Memory B cell (primary cell): ENCODE measurements around the gene TFEB.

Source experiments
- ATAC-seq: fragments of 150-1000 bp; cut with Tn5 transposase; 2 replicates; pipeline ENCODE4 v1.10.0; 2021; ENCODE audit warnings: low read depth, mild to moderate bottlenecking, moderate library complexity
- DNase-seq, 2 donors: peaks; one replicate each; pipeline ENCODE4 v3.0.0; 2022; ENCODE audit warnings: low spot score in 2 of 2
- H3K27ac Mint-ChIP-seq: one replicate; pipeline ENCODE4 v1.8.0; 2022; ENCODE audit warnings: mild to moderate bottlenecking, moderate library complexity, mixed read lengths
- H3K27me3 Mint-ChIP-seq: one replicate; pipeline ENCODE4 v1.8.0; 2022; ENCODE audit warnings: mixed read lengths
- H3K36me3 Mint-ChIP-seq: one replicate; pipeline ENCODE4 v1.8.0; 2022; ENCODE audit warnings: mild to moderate bottlenecking, mixed read lengths
- H3K4me1 Mint-ChIP-seq: one replicate; pipeline ENCODE4 v1.8.0; 2022; ENCODE audit warnings: mixed read lengths
- H3K4me3 Mint-ChIP-seq: one replicate; pipeline ENCODE4 v1.8.0; 2022; ENCODE audit warnings: mild to moderate bottlenecking, moderate library complexity, mixed read lengths
- H3K9me3 Mint-ChIP-seq: one replicate; pipeline ENCODE4 v1.8.0; 2022; ENCODE audit warnings: mixed read lengths

Gene TFEB

GRCh38 chr6:41684311-41685180 lies 50.9 kb downstream of the TFEB start:
- peaks cover 16% of the 10 kb centered on the region for H3K36me3 Mint-ChIP-seq
- H3K4me3 Mint-ChIP-seq = no peak overlapping the region
- no peaks in the 10 kb centered on the region for H3K9me3 Mint-ChIP-seq
- H3K27ac Mint-ChIP-seq = no peak overlapping the region
- H3K27me3 Mint-ChIP-seq = no peaks in the 10 kb centered on the region
- DNase-seq (no peak), ATAC-seq (no peak)
- peaks cover 16% of the 10 kb centered on the region for H3K4me1 Mint-ChIP-seq

DNA sequence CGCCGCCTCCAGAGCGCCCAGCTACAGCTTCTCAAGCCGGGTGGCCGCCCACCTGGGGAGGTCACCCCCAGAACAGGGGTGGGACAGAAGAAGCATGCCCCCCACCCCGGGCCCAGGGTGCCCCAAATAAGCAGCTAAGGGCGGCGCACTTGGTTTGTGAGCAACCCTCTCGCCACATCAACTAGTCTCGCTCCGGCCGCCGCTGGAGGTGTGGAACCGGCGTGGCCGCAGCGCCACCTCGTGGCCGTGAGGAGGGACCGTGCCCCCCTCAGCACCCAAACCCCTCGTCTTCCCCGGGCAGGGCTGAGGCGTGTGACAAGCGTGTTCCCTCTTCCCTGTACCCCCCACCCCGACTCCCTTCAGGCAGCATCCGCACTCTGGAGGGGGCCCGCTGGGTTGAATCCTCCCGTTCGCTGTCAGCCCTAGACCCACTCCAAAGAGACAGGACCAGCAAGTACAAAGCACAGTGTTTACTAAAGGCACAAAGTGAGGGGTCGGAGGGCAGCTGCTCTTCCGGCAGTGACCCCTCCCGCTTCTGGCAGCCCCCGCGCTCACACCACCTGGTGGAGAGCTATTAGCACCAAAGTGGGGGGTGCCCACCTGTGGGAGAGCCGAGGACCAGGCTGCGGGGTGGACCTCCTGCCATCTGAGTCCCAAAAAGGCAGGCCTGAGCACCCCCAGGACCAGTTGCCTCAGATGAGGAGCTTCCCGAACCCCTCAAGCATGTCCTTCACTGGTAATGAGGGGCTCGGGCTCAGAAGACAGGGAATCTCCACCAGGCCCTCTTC lies 51.7 kb downstream of the TFEB start:
- peaks cover 13% of the 10 kb centered on the region for H3K4me1 Mint-ChIP-seq
- peak; percentile 74 to 88 for DNase-seq
- peak; percentile 90 for ATAC-seq
- peaks cover 12% of the 10 kb centered on the region for H3K36me3 Mint-ChIP-seq
- peak overlapping the region; percentile 78 for H3K4me3 Mint-ChIP-seq
- H3K27ac Mint-ChIP-seq = no peak overlapping the region
- H3K27me3 Mint-ChIP-seq = no peaks in the 10 kb centered on the region
- H3K9me3 Mint-ChIP-seq = no peaks in the 10 kb centered on the region

- H3K36me3 Mint-ChIP-seq = peaks cover 10% of the 10 kb centered on the region
- peak overlapping the region; percentile 78 for H3K4me3 Mint-ChIP-seq
- no peaks in the 10 kb centered on the region for H3K27me3 Mint-ChIP-seq
- ATAC-seq (peak; percentile 2), DNase-seq (no peak)
- H3K9me3 Mint-ChIP-seq = no peaks in the 10 kb centered on the region
- H3K4me1 Mint-ChIP-seq = peaks cover 13% of the 10 kb centered on the region
- H3K27ac Mint-ChIP-seq = no peak overlapping the region
Measured at GRCh38 chr6:41683273-41683522, 52.2 kb downstream of the TFEB start.

DNA sequence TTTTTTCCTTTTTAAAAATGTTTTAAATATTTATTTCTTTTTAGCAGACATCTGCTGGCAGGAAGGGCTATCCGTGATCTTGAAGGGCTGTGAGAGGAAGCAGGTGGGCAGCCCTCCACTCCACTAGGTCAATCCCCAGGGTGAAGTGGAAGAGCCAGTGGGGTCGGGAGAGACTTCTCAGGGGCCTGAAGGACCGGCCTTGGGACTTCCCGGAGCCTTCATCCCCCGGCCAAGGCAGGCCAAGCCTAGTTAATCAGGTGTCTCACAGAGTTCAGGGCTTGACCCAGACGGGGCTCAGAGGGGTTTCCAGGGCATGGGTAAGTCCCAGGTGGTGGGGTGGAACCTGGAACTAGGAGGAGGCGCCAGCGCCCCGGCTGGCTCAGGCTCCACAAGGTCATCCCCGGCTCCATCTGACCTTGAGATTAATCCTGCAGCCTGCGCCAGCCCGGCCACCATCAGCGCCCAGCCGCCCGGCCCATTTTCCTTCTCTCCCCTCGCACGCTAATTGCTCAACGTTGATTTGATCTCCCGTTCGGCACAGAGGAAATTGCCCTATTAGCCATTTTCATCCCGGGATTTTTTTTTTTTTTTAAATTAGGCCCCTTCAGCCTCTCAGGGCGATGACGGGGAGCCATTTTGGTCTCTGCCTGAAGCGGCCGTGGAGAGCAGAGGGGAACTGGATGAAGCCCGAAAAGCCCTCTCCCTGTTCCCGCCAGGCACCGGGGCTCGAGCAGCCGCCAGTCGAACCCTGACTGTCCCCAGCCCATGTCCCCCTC lies 52.7 kb downstream of the TFEB start:
- H3K36me3 Mint-ChIP-seq = peaks cover 7% of the 10 kb centered on the region
- H3K27ac Mint-ChIP-seq = peak overlapping the region; percentile 47
- peaks cover 13% of the 10 kb centered on the region for H3K4me1 Mint-ChIP-seq
- H3K9me3 Mint-ChIP-seq = no peaks in the 10 kb centered on the region
- DNase-seq (no peak), ATAC-seq (peak; percentile 13)
- H3K27me3 Mint-ChIP-seq = no peaks in the 10 kb centered on the region
- peak overlapping the region; percentile 78 for H3K4me3 Mint-ChIP-seq

DNA sequence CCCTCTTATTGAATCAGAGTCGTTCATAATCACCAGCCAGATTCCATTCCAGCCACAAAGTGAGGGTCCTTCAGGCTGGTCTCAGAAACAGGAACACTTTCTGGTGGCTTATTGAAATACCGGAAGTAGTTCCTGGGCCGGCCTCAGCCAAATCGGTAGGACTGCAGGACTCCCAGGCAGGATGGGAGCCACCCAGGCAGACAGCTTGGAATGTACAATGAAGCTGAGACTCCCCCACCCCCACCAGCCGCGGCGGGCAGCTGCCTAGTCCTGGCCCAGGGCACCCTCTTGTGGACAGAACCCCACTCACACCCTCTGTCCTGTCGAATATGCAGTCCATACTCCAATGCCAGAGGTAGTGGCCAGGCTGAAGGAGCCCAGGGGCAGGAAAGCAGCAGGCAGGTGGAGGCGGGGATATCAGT lies 53.3 kb downstream of the TFEB start:
- Mint-ChIP-seq H3K9me3 (no peaks in the 10 kb centered on the region), H3K4me3 (peak overlapping the region; percentile 58), H3K36me3 (peaks cover 2% of the 10 kb centered on the region), H3K27me3 (peaks cover 1% of the 10 kb centered on the region), H3K27ac (peak overlapping the region; percentile 47), H3K4me1 (peaks cover 11% of the 10 kb centered on the region)
- DNase-seq (peak; percentile 63 to 71), ATAC-seq (peak; percentile 71)

- Mint-ChIP-seq H3K36me3 (no peaks in the 10 kb centered on the region), H3K27me3 (peaks cover 9% of the 10 kb centered on the region), H3K4me1 (peaks cover 13% of the 10 kb centered on the region), H3K4me3 (no peak overlapping the region), H3K27ac (no peak overlapping the region), H3K9me3 (no peaks in the 10 kb centered on the region)
- no peak for DNase-seq
- ATAC-seq = no peak
Measured at GRCh38 chr6:41680182-41680965, 55.0 kb downstream of the TFEB start.

DNA sequence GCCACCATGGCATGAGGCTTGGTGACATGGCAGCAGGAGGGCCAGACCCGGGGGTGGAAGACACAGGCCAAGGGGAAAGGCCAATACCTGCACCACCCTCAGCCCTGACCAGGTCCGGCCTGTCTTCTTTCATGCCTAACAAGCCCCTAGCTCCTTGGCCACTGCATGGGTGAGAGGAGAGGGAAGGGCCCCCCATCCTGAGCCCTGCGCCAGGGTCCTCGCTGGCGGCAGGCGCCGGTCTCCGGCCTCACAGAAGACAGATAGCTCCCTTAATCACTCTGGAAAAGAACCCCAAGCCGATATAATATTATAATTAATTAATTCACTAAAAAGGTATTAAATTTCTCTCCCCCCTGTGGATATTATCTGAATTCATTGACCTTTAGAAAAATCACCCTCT lies 55.7 kb downstream of the TFEB start:
- H3K4me3 Mint-ChIP-seq = no peak overlapping the region
- H3K4me1 Mint-ChIP-seq = peaks cover 13% of the 10 kb centered on the region
- DNase-seq = no peak
- no peak for ATAC-seq
- no peak overlapping the region for H3K27ac Mint-ChIP-seq
- H3K9me3 Mint-ChIP-seq = no peaks in the 10 kb centered on the region
- H3K27me3 Mint-ChIP-seq = peaks cover 9% of the 10 kb centered on the region
- H3K36me3 Mint-ChIP-seq = no peaks in the 10 kb centered on the region

DNA sequence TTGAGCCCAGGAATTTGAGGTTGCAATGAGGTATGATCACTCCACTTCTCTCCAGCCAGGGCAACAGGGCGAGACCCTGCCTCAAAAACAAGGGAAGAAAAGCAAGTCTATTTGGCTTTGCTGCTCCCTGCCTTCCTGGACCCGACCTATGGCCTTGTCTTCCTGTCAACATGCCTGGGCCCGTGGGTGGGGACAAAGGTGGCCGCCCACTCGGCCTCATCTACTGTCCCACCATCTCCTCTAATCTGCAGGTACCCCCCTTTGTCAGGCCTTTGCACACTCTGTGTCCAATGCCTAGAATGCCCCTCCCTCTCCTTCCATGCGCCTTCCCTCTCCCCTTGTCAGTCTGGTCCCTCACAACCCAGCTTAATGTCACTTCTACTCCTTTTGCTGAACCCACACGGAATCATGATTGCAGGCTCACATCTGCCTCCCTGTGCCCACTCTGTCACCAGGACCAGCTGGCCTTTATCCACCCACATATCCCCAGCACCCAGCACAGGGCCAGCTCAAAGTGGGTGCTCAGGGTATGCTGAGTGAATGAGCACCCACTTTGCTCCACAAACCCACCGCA lies 56.8 kb downstream of the TFEB start:
- ATAC-seq (no peak), DNase-seq (no peak)
- Mint-ChIP-seq H3K27me3 (peaks cover 12% of the 10 kb centered on the region), H3K4me1 (peaks cover 10% of the 10 kb centered on the region), H3K4me3 (no peak overlapping the region), H3K36me3 (no peaks in the 10 kb centered on the region), H3K27ac (no peak overlapping the region), H3K9me3 (no peaks in the 10 kb centered on the region)

DNA sequence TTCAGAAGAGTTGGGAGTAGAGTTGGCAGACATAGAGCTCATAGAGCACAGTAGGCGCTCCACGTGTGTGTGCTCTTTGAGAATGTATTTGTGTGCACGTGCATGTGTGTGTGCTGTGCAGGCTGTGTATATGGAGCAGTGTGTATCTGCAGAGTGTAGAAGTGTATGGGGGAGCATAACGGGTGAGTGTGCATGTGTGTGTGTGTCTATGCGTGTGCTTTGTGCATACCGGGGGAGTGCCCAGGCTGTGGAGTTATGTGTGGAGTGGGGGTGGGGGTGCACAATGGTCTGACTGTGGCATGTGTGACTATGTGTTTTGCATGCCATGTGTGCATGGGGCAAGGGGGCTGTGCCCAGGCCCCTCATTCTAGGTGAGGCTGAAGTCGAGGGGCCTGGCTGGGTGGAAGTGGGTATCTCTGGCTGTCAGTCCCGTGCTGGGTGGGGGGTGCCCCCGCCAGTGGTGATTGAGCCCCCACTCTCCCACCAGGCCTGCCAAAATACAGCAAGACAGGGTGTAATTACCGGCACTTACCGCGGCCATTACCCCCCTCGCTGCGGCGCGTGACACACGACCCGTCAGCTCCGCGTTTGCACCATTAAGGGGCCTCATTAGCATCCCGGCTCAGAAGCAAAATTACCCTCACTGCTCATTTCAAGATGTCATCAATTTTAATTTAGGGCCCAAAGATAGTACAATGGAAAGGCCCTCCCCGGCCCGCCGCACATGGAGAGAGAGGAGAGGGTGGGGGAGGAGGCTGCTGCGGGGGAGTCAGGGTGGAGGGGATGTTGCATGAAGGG lies 58.1 kb downstream of the TFEB start:
- Mint-ChIP-seq H3K36me3 (no peaks in the 10 kb centered on the region), H3K27ac (no peak overlapping the region)

GRCh38 chr6:41676431-41676830 lies 59.0 kb downstream of the TFEB start:
- DNase-seq = no peak
- no peaks in the 10 kb centered on the region for H3K9me3 Mint-ChIP-seq
- no peak overlapping the region for H3K27ac Mint-ChIP-seq
- peaks cover 2% of the 10 kb centered on the region for H3K4me1 Mint-ChIP-seq
- H3K4me3 Mint-ChIP-seq = no peak overlapping the region
- ATAC-seq = no peak
- peaks cover 15% of the 10 kb centered on the region for H3K27me3 Mint-ChIP-seq
- peaks cover 2% of the 10 kb centered on the region for H3K36me3 Mint-ChIP-seq

More for the DNA sequence above, 58.1 kb downstream of the TFEB start:
- peaks cover 6% of the 10 kb centered on the region for H3K4me1 Mint-ChIP-seq
- H3K27me3 Mint-ChIP-seq = peaks cover 12% of the 10 kb centered on the region
- DNase-seq (no peak), ATAC-seq (no peak)
- no peak overlapping the region for H3K4me3 Mint-ChIP-seq
- H3K9me3 Mint-ChIP-seq = no peaks in the 10 kb centered on the region

DNA sequence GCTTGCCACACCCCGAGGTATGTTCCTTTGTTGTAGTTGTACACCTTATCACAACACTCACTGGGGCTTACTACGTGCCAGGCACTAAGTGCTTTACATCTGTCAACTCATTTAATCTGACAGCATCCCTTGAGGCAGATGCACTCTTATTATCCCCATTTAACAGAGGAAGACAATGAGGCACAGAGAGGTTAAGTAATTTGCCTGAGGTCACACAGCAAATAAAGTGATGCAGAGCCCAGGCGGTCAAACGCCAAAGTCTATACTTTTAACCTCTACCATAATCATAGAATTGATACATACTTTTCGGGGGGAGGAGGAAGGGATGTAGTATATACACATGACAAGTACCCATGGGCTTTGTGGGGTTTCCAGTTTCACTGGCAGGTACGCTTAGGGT lies 59.4 kb downstream of the TFEB start:
- no peak for ATAC-seq
- no peak overlapping the region for H3K4me3 Mint-ChIP-seq
- no peak overlapping the region for H3K27ac Mint-ChIP-seq
- no peaks in the 10 kb centered on the region for H3K9me3 Mint-ChIP-seq
- H3K27me3 Mint-ChIP-seq = peaks cover 15% of the 10 kb centered on the region
- peaks cover 2% of the 10 kb centered on the region for H3K4me1 Mint-ChIP-seq
- DNase-seq = no peak
- peaks cover 2% of the 10 kb centered on the region for H3K36me3 Mint-ChIP-seq

- Mint-ChIP-seq H3K4me3 (no peak overlapping the region), H3K9me3 (no peaks in the 10 kb centered on the region), H3K4me1 (peaks cover 2% of the 10 kb centered on the region), H3K27me3 (peaks cover 17% of the 10 kb centered on the region), H3K27ac (no peak overlapping the region), H3K36me3 (peaks cover 2% of the 10 kb centered on the region)
- no peak for ATAC-seq
- no peak for DNase-seq
Measured at GRCh38 chr6:41675176-41675775, 60.1 kb downstream of the TFEB start.
